ENCODE results near the gene TRPM7. TPM values are rescaled to one million over a fixed set of nuclear protein-coding genes. Genes with fewer than 3 reads are reported as not detected.

Gene TRPM7
- total and polyA plus RNA-seq, 4 donors = 6.3 to 81.1 (median 24.0) TPM

GRCh38 chr15:50698101-50698500 is 11.5 kb upstream of the TRPM7 start:
- TF ChIP-seq HNF4A (conservative IDR thresholded peaks at IDR 0.05) = no peak
- no peak for TF ChIP-seq MAX (IDR thresholded peaks at IDR 0.05)
- TF ChIP-seq REST (IDR thresholded peaks at IDR 0.05) = no peak
- no peak for TF ChIP-seq GABPA (IDR thresholded peaks at IDR 0.05 in 1 of 2, conservative IDR thresholded peaks at IDR 0.05 in 1 of 2)
- no peak for TF ChIP-seq EGR1 (IDR thresholded peaks at IDR 0.05; ENCODE audit: low read depth in 2 of 2)
- TF ChIP-seq ZBTB33 (IDR thresholded peaks at IDR 0.05) = no peak
- TF ChIP-seq TAF1 (conservative IDR thresholded peaks at IDR 0.05) = no peak
- no peak for TF ChIP-seq ATF3 (IDR thresholded peaks at IDR 0.05)
- no peak for TF ChIP-seq NR2F2 (IDR thresholded peaks at IDR 0.05)
- Histone ChIP-seq H3K4me3 (ENCODE audit: low read depth in 1 of 3, low read length in 3 of 3) (no peak overlapping the region), H3K27ac (ENCODE audit: low read depth in 1 of 2, low read length in 2 of 2) (peak overlapping the region; percentile 20 to 58), H3K4me1 (ENCODE audit: control insufficient read depth in 4 of 4, insufficient read depth in 4 of 4, low read length in 3 of 4) (peaks cover 4 to 12% (median 7%) of the 10 kb centered on the region in 4 donors), H3K9ac (ENCODE audit: low read depth in 1 of 2, low read length in 2 of 2) (no peak overlapping the region), H3K36me3 (ENCODE audit: control insufficient read depth in 4 of 4, insufficient read depth in 3 of 4, low read depth in 1 of 4, low read length in 3 of 4) (no peaks in the 10 kb centered on the region), H3K27me3 (ENCODE audit: control insufficient read depth in 4 of 4, insufficient read depth in 4 of 4, low read length in 3 of 4) (no peaks in the 10 kb centered on the region), H3K9me3 (ENCODE audit: control insufficient read depth in 4 of 4, low read length in 3 of 4) (no peaks in the 10 kb centered on the region)
- 83% methylated on average over 8 of the region's 8 CpGs for WGBS
- no peak for DNase-seq (ENCODE audit: low spot score)

- H3K9me3 ChIP-seq (ENCODE audit: control insufficient read depth in 4 of 4, low read length in 3 of 4) = no peaks in the 10 kb centered on the region
- H3K4me3 ChIP-seq (ENCODE audit: low read depth in 1 of 3, low read length in 3 of 3) = no peak overlapping the region
- 52% methylated on average over 4 of the region's 4 CpGs for WGBS
- DNase-seq (ENCODE audit: low spot score) = no peak
- no peaks in the 10 kb centered on the region for H3K36me3 ChIP-seq (ENCODE audit: control insufficient read depth in 4 of 4, insufficient read depth in 3 of 4, low read depth in 1 of 4, low read length in 3 of 4)
- H3K9ac ChIP-seq (ENCODE audit: low read depth in 1 of 2, low read length in 2 of 2) = peak overlapping the region in 1 of 2 donors; percentile 22
- H3K27me3 ChIP-seq (ENCODE audit: control insufficient read depth in 4 of 4, insufficient read depth in 4 of 4, low read length in 3 of 4) = no peaks in the 10 kb centered on the region
- H3K27ac ChIP-seq (ENCODE audit: low read depth in 1 of 2, low read length in 2 of 2) = peak overlapping the region; percentile 58 to 82
- peaks cover 4 to 12% (median 7%) of the 10 kb centered on the region in 4 donors for H3K4me1 ChIP-seq (ENCODE audit: control insufficient read depth in 4 of 4, insufficient read depth in 4 of 4, low read length in 3 of 4)
- TF ChIP-seq RAD21 (IDR thresholded peaks at IDR 0.05) (peak; percentile 5 to 30), HNF4G (IDR thresholded peaks at IDR 0.05) (peak; percentile 47), HNF4A (conservative IDR thresholded peaks at IDR 0.05) (peak; percentile 87 to 88), MAX (IDR thresholded peaks at IDR 0.05) (no peak), JUND (IDR thresholded peaks at IDR 0.05) (peak in 1 of 2 donors; percentile 37), TAF1 (conservative IDR thresholded peaks at IDR 0.05) (no peak), CTCF (IDR thresholded peaks at IDR 0.05; ENCODE audit: low read depth, low read length, missing input control) (no peak), GABPA (IDR thresholded peaks at IDR 0.05 in 1 of 2, conservative IDR thresholded peaks at IDR 0.05 in 1 of 2) (no peak), ZBTB33 (IDR thresholded peaks at IDR 0.05) (peak; percentile 41), ATF3 (IDR thresholded peaks at IDR 0.05) (no peak), FOXA2 (IDR thresholded peaks at IDR 0.05) (peak; percentile 83), REST (IDR thresholded peaks at IDR 0.05) (no peak), SP1 (IDR thresholded peaks at IDR 0.05) (peak; percentile 81)
Observed at GRCh38 chr15:50697109-50697797, 10.7 kb upstream of the TRPM7 start.

Data from liver (tissue), 9 donors.